Nephron progenitor cell (in vitro differentiated cells): ENCODE measurements around the gene PPIA.
A peak's percentile ranks its signal among the peaks of the same experiment; 100 is the strongest.
"Not testable (repeated sequence)": the region's sequence is repeated elsewhere in the genome, so short reads cannot be mapped to it uniquely, and the experiment has no call there.

Source experiments
- DNase-seq: peaks from one replicate; pipeline ENCODE4 v3.0.0; 2021
- H3K27ac Mint-ChIP-seq: 2 replicates; pipeline ENCODE4 v1.8.0; 2021; ENCODE audit warnings: mild to moderate bottlenecking, moderate library complexity, mixed read lengths
- H3K27me3 Mint-ChIP-seq: 2 replicates; pipeline ENCODE4 v1.8.0; 2021; ENCODE audit warnings: mild to moderate bottlenecking, low read depth, mixed read lengths; ENCODE audit not compliant: poor library complexity
- H3K36me3 Mint-ChIP-seq: 2 replicates; pipeline ENCODE4 v1.8.0; 2021; ENCODE audit warnings: low read depth, mixed read lengths
- H3K4me1 Mint-ChIP-seq: 2 replicates; pipeline ENCODE4 v1.8.0; 2021; ENCODE audit warnings: mixed read lengths
- H3K4me3 Mint-ChIP-seq: 2 replicates; pipeline ENCODE4 v1.8.0; 2021; ENCODE audit warnings: mild to moderate bottlenecking, moderate library complexity, mixed read lengths
- H3K9me3 Mint-ChIP-seq: 2 replicates; pipeline ENCODE4 v1.8.0; 2021; ENCODE audit warnings: mild to moderate bottlenecking, moderate library complexity, mixed read lengths
- CTCF ChIP-seq: fragments of 200-600 bp; sonication (generic); IDR thresholded peaks from 2 replicates; pipeline ENCODE4 v1.5.0; 2021; ENCODE audit warnings: antibody characterized with exemption

The PPIA gene

GRCh38 chr7:44769776-44770294 is 26.6 kb upstream of the PPIA start:
- DNase-seq = no peak
- Mint-ChIP-seq H3K27ac (peak overlapping the region; percentile 93), H3K36me3 (peaks cover 28% of the 10 kb centered on the region), H3K27me3 (peaks cover 17% of the 10 kb centered on the region), H3K4me3 (no peak overlapping the region), H3K4me1 (peaks cover 46% of the 10 kb centered on the region), H3K9me3 (no peaks in the 10 kb centered on the region)
- no peak for TF ChIP-seq CTCF

- H3K27ac Mint-ChIP-seq = peak overlapping the region; percentile 57
- no peak for TF ChIP-seq CTCF
- peaks cover 21% of the 10 kb centered on the region for H3K27me3 Mint-ChIP-seq
- no peak for DNase-seq
- H3K4me1 Mint-ChIP-seq = peaks cover 46% of the 10 kb centered on the region
- H3K9me3 Mint-ChIP-seq = no peaks in the 10 kb centered on the region
- H3K4me3 Mint-ChIP-seq = no peak overlapping the region
- H3K36me3 Mint-ChIP-seq = peaks cover 25% of the 10 kb centered on the region
These were observed 25.1 kb upstream of the PPIA start for GRCh38 chr7:44771358-44771757.

- no peaks in the 10 kb centered on the region for H3K9me3 Mint-ChIP-seq
- H3K27ac Mint-ChIP-seq = no peak overlapping the region
- no peak for TF ChIP-seq CTCF
- H3K36me3 Mint-ChIP-seq = peaks cover 16% of the 10 kb centered on the region
- H3K27me3 Mint-ChIP-seq = peaks cover 21% of the 10 kb centered on the region
- peaks cover 39% of the 10 kb centered on the region for H3K4me1 Mint-ChIP-seq
- no peak overlapping the region for H3K4me3 Mint-ChIP-seq
- no peak for DNase-seq
These were observed 24.0 kb upstream of the PPIA start for GRCh38 chr7:44772440-44772839.

- no peak for DNase-seq
- Mint-ChIP-seq H3K27me3 (peaks cover 21% of the 10 kb centered on the region), H3K4me3 (no peak overlapping the region), H3K4me1 (peaks cover 35% of the 10 kb centered on the region), H3K27ac (no peak overlapping the region), H3K9me3 (no peaks in the 10 kb centered on the region), H3K36me3 (peaks cover 12% of the 10 kb centered on the region)
- no peak for TF ChIP-seq CTCF
These were observed 23.6 kb upstream of the PPIA start for GRCh38 chr7:44772867-44773266.

- Mint-ChIP-seq H3K4me1 (peaks cover 19% of the 10 kb centered on the region), H3K27me3 (peaks cover 16% of the 10 kb centered on the region)
- H3K9me3 Mint-ChIP-seq, DNase-seq, H3K4me3 Mint-ChIP-seq, H3K36me3 Mint-ChIP-seq, H3K27ac Mint-ChIP-seq: not testable (repeated sequence)
These were observed 22.0 kb upstream of the PPIA start for GRCh38 chr7:44774486-44774885.

- H3K36me3 Mint-ChIP-seq = no peaks in the 10 kb centered on the region
- H3K4me3 Mint-ChIP-seq = no peak overlapping the region
- peaks cover 10% of the 10 kb centered on the region for H3K4me1 Mint-ChIP-seq
- no peak overlapping the region for H3K27ac Mint-ChIP-seq
- TF ChIP-seq CTCF = no peak
- DNase-seq = no peak
- peaks cover 16% of the 10 kb centered on the region for H3K27me3 Mint-ChIP-seq
- H3K9me3 Mint-ChIP-seq = no peaks in the 10 kb centered on the region
These were observed 20.9 kb upstream of the PPIA start for GRCh38 chr7:44775383-44776107.
